KBM-7 (cell line): ENCODE results near the gene TMEM185A.
"Not testable (repeated sequence)": the region's sequence is repeated elsewhere in the genome, so short reads cannot be mapped to it uniquely, and the experiment has no call there.

Experiments
- DNase-seq: peaks from one replicate; pipeline ENCODE4 v3.0.0-alpha.2; 2015
- in situ Hi-C: fragments of 300-500 bp; cut with MboI; formaldehyde crosslinking; loops from 2 replicates; pipeline ENCODE4 v1.14.3; 2020; ENCODE audit warnings: low sequenced_read_pairs, low pct_unique_long_range_greater_than_20kb, mixed read lengths

Gene TMEM185A

DNA sequence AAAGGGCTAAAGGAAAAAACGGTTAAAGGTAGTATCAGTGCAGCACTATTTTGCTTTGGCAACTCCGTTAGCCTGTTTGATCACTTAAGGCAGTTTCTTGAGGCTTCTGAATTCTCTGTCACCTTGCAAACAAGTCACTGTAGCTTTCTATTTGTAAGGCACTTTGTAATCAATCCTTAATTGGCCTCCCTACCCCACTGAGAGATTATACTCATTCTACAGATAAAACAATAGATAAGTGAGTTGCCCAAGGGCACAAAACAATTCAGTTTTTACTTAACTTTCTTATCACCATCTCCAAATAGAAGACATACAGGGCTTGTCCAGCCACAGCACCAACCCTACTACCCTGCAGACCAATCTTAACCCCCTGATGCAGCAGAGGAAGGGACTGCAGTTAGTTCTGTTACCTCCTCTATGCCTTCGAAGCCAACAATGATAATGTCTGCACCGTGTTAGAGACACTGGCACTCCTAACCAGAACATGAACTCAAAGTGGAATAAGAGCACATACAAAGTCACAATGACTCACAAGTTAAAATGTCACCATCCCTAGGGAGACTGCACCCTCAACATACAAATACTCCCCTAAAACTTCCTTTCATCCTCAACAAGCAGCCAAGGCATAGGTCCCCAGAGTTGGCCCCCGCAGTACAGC, 1.7 kb downstream of the TMEM185A start:
- in situ Hi-C loops: loop anchor here (25.0 kb wide), 1 partner anchor 118 kb away; the partner anchor contains the start of gene IDS
- DNase-seq: no peak

DNA sequence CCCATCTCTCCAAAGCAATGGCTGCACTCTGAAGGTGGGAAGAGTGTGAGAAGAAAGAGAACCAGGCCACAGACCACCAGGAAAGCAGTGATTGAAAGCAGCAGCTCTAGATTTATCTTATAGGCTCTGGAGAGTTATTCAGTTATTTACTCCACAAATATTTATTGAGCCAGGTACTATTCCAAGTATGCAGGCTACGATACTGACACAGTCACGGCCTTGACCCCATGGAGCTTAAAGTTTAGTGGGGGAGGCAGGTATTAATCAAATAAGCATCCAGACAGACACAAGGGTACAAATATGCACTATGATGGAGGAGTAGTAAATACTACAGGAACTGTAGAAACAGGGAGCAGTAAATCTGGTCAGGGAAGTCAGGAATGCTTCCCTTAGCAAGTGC, 2.8 kb downstream of the TMEM185A start:
- no peak for DNase-seq
- in situ Hi-C loops: loop anchor here (25.0 kb wide), 1 partner anchor 116 kb away; the partner anchor contains the start of gene IDS

DNA sequence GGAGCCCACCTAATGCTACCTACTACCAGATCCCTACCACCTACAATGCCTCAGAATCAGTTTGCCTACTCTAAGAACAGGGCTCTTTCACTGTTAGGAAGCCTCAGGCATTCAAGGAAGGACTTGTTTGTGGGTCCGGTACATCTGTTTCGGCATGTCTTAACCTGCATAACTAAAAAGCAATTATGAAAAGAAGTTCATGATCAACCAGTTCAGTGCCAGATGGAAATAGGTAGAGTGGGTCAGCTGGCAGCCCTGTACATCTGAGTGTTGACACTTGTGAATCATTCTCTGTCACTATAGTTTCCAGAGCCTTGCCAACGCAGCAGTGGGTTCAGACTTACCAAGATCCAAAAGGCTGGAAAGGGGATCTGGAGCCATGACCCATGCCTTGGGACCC, 3.3 kb downstream of the TMEM185A start:
- in situ Hi-C loops: loop anchor here (25.0 kb wide), 1 partner anchor 116 kb away; the partner anchor contains the start of gene IDS
- no peak for DNase-seq

DNA sequence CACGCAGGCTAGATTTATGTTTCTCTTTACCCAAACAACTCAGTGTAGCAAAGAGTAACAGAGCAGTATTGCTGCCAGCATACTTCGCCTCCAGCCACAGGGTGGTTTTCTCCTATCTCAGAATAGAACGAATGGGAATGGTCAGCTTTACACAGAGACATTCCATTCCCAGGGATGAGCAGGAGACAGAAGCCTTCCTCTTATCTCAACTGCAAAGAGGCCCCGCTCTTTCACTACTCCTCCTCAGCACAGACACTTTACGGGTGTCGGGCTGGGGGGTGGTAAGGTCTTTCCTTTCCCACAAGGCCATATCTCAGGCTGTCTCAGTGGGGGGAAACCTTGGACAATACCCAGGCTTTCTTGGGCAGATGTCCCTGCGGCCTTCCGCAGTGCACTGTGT, 4.8 kb downstream of the TMEM185A start:
- in situ Hi-C loops: loop anchor here (25.0 kb wide), 1 partner anchor 115 kb away; the partner anchor contains the start of gene IDS
- not testable (repeated sequence) for DNase-seq

DNA sequence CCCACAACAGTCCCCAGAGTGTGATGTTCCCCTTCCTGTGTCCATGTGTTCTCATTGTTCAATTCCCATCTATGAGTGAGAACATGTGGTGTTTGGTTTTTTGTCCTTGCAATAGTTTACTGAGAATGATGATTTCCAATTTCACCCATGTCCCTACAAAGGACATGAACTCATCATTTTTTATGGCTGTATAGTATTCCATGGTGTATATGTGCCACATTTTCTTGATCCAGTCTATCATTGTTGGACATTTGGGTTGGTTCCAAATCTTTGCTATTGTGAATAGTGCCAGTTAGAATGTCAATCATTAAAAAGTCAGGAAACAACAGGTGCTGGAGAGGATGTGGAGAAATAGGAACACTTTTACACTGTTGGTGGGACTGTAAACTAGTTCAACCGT, 11.9 kb downstream of the TMEM185A start:
- in situ Hi-C loops, DNase-seq: not testable (repeated sequence)

DNA sequence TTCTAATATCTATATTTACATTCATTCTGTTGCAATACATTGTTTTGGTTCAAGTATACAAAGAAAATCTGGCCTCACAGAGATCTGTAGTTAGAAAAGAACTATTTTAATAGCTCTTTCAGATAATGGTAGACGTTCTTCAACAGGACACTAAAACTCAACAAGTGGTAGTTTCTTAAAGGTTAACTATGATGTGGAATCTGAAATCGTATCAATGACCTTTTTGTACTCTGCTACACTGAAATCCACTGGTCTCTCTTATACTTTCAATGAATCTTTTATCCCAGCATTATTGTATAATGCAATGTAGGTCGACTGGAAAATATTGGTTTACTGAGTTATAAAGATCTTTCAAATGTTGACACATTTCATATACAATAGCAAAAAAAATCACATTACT, 12.7 kb downstream of the TMEM185A start:
- no peak for DNase-seq
- in situ Hi-C loops: no loop called here

DNA sequence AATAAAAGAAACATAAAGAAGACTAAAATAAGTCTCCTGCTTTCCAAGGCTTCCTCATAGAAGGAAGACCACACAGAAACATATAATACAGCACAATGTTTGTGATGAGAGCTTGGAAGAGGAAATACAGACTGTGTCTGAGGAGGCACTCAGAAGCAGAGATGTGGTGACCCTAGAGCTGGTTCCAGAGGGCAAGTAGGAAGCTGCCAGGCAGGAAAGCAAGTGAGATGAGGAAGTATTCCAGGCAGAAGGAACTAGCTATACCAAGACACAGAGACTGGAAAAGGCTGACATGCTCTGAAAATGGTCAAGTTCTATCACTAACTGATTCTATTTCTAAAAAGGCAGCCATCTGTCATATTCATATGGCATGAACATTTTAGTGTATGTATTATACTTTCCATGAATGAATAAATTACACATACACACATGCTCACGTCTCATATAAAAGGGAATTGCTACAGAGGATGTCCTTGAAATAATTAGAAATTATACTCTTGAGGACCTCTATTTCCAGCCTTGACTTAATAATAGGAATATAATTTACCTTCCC, 19.9 kb downstream of the TMEM185A start:
- no peak for DNase-seq
- in situ Hi-C loops: no loop called here

DNA sequence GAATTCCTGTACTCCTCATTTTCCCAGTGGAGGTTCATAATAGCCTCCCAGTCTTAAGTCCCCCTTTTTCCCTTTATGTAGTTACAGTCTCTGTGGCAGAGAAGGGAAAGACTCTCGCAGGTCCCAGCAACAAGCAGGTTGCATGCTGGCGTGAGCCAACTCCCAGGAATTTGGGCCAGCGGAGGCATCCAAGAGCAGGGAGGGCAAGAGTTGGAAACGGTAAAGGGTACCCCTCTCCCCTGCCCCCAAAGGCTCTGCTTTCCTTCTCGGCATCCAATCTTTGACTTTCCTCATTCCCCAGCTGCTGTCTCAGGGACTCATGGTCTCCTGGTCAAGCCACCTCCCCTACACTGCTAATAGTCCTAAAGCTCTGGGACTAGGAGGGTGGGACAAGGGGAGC, 21.1 kb downstream of the TMEM185A start:
- DNase-seq: no peak
- in situ Hi-C loops: no loop called here

DNA sequence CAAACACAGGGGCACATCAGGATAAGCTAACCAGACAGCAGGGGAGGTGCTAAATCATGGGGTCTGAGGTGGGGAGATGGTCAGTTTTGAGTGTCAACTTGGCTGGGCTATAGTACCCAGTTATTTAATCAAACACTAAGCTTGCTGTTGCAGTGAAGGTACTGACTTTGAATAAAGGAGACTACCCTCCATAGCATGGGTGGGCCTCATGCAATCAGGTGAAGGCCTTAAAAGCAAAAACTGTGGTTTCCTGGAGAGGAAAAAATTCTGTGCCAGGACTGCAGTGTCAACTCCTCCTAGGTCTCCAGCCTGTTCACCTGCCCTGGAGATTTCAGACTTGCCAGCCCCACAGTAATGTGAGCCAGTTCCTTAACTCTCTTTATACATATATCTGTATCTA, 23.9 kb downstream of the TMEM185A start:
- DNase-seq: no peak
- in situ Hi-C loops: no loop called here

DNA sequence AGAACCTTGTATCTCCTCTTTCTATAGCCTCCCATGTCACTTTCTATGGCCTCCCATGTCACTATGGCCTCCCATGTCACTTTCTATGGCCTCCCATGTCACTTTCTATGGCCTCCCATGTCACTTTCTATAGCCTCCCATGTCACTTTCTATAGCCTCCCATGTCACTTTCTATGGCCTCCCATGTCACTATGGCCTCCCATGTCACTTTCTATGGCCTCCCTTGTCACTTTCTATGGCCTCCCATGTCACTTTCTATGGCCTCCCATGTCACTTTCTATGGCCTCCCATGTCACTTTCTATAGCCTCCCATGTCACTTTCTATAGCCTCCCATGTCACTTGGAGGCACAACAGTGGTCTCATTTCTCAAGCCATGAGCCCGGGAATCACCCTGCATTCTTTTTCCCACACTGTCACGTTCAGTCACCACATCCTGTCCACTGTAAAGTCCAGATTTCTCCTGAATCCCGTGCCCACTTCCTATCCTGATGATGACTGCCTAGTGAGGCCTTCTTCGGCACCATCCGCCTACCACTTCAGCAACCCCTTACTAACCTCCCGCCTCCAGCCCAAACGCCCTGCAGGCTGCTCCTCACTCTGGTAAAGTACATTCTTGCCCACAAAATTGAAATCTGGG, 26.2 kb downstream of the TMEM185A start:
- DNase-seq, in situ Hi-C loops: not testable (repeated sequence)

DNA sequence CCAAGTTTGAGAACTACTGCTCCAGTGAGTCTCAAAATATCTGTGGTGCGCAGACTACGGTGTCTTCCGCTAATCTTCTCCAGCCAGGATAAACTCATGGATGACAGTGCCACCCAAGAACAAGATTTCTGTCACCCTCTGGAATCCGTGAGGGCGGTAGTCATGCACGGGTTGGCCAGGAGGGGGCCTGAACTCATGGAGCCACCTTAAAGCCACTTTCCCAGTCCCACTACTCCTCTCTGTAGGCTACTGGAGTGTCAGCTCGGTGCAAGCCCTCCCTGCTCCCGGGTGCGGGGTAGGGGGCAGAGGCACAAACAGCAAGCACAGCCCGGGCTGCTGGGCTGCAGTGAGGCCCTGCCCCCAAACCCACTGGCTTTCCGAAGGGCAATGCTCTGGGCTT, 33.0 kb downstream of the TMEM185A start:
- in situ Hi-C loops, DNase-seq: not testable (repeated sequence)

DNA sequence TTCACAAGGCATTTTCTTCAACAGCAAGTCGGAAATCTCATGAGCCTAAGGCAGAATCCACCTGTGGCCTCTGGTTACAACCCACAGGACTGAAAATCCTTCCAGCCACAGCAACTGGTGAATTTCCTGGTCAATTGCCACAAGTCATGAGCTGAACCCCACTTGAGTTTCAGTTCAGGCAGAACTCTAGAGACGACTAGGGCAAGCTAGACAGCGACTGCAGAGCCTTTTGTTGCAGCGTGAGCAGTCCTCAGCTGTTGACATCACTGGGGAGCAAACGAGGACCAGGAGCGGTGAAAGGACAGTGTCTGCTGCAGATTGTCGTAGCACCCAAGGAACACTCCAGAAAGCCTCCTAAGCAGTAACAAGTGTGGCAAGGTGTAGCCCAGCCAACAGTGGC, 35.6 kb downstream of the TMEM185A start:
- in situ Hi-C loops, DNase-seq: not testable (repeated sequence)

DNA sequence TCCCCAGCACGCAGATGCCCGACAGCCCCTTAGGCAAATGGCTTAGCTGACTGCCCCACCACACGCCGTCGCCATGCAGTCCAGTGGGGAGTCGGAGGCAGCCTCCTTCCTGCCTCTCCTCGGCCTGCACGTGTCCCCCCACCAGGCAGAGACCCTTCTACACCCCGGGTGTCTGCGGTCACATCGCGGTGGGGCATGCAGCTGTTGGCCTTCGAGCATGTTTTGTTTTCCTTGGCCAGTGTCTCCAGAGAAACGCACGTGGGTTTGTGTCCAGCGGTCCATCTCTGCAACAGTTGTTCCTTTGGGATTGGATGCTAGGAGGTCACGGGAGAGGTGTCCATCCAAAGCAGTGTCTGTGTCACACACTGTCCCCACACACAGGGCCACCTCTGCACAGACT, 36.4 kb downstream of the TMEM185A start, which contains the start of gene HSFX2:
Gene HSFX2, minus strand, starts transcription at position 101 of the 400 bp plus-strand sequence. CDS start 614 bp downstream, outside the sequence.
- in situ Hi-C loops, DNase-seq: not testable (repeated sequence)

DNA sequence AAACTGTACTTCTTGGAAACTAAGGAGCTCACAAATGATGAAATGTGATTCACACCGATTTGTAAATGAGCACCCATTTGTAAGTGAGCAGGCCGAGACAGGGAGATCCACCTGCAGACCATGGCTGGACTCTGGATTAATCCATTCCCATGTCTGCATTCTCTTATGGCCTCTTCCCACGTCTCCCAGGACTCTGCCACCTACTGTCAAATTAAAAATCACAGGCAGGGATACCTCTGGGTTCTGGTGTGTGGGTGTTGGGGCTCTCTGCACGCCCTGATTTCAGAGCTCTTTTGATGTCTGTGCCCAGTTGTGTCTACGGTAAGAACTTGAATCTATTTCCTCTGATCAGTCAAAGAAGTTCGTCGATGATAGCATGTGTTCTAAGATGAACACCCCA, 40.6 kb downstream of the TMEM185A start:
- DNase-seq, in situ Hi-C loops: not testable (repeated sequence)

DNA sequence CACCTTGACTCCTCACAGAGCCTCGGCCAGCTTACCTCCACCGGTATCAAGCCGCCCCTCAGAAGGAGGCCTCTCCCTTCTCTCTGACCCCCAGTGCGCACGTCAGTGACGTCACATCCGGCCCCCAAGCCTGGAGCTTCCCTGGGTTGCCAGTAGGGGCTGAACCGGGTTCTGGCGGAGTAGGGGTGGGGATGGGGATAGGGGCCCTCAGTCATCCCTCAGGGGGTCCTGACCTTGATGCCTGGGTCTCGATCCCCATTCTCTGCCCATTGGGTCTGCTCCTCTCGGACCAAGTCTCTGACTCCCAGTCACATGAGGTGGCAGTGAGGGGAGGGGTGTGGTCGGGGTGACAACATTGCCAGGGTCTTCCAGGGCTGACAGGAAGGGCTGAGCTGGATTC, 44.2 kb downstream of the TMEM185A start, which contains the start of gene MAGEA9B:
Gene MAGEA9B, minus strand, starts transcription at position 101 of the 400 bp plus-strand sequence. CDS start 4,280 bp downstream, outside the sequence.
- in situ Hi-C loops, DNase-seq: not testable (repeated sequence)

DNA sequence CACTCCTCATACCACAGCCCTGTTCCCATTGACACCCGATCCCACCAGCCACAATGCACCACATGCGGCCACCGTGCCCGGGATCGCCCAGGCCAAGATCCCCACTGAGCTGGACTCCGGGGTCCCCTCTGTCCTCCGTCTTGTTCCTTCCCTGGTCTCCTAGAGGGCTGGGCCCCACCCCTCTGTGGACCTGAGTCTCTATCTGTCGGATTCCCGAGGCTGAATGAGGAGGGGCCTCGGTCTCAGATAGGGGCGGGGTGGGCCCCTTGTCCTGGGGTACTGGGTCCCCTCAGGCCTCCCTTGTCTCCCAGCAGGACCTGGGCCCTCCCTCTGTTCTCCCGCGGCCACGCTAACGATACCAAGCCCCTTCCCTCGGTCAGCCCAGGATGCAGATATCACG, 46.0 kb downstream of the TMEM185A start:
- in situ Hi-C loops, DNase-seq: not testable (repeated sequence)

DNA sequence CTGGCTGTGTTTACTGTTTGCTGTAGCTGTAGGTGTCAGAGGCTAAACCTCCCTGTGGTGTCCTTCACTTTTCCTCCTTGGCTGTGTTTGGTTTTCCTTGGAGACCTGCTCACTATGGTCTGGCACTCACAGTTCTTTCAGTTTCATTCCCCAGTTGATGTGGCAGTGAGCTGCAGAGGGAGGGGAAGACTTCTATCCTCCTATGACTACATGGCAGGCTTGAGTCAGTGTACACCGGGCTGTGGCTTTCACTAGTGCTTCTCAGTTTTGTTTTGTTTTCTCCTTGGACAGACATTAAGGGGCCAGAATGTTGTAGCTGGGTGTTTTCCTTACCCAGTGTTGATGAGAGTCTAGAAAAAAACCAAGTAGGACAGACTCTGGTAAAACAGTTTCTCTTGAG, 58.1 kb downstream of the TMEM185A start:
- DNase-seq, in situ Hi-C loops: not testable (repeated sequence)

DNA sequence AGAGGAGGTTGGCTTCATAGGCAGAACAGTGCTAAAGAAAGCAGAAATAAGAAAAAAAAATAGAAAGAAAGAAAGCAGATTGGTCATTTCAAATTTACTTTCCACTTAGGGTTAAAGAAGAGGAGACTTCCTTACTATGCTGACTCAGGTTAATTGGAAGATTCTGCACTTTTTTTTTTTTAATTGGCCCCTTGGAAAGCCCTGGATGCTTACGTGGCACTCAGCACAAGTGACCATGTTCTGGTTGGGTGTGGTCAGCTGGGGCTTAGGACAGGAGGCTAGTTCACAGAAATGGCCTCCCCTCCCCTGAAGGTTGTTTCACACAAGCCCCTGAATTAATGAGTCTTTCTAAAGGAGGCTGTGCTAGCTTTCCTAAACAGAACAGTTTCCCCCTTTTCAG, 58.8 kb downstream of the TMEM185A start:
- no peak for DNase-seq
- in situ Hi-C loops: no loop called here

DNA sequence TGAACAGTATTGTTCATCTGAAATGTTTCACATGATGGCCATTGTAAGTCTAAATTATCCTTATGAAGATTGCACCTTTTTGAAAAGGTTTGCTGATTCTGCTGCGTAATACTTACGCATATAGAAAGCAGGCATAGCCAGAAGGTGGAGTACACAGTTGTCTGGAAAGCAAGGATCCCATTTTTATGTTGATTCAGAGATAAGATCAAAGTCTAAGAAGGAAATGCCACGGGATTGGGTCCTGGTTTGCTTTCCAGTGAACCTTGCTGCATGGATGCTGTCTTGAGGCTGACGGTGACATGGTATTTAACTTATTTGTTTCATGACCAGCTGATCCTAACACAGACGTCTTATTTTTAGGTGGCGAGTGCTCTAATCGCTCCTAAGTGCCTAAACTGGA, 59.8 kb downstream of the TMEM185A start:
- in situ Hi-C loops: no loop called here
- no peak for DNase-seq

DNA sequence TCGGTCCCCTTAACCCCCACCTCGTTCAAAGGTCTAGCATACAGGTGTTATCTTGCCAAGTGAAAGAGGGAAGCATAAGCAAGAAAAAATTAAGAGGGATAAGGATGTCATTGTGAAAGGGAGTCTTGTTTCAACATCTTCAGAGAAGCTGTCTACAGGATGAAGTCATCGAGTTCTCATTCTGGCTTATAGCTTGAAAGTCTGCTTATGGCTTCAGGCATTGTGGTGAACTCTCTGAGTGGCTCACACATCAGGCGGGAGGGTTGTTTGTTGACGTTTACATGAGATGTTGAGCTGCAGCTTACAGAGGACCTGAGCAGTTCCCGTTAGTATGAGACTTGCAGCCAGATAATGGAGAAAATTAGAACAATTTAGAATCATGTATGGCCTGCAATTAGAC, 60.9 kb downstream of the TMEM185A start:
- no peak for DNase-seq
- in situ Hi-C loops: no loop called here
